Measurements from ENCODE around the gene SERPINH1. TPM values are rescaled to one million over a fixed set of nuclear protein-coding genes. Genes with fewer than 3 reads are reported as not detected.

Gene SERPINH1
- total RNA-seq, 2 experiments from 2014 or later, result 8.1 to 10.6 TPM

DNA sequence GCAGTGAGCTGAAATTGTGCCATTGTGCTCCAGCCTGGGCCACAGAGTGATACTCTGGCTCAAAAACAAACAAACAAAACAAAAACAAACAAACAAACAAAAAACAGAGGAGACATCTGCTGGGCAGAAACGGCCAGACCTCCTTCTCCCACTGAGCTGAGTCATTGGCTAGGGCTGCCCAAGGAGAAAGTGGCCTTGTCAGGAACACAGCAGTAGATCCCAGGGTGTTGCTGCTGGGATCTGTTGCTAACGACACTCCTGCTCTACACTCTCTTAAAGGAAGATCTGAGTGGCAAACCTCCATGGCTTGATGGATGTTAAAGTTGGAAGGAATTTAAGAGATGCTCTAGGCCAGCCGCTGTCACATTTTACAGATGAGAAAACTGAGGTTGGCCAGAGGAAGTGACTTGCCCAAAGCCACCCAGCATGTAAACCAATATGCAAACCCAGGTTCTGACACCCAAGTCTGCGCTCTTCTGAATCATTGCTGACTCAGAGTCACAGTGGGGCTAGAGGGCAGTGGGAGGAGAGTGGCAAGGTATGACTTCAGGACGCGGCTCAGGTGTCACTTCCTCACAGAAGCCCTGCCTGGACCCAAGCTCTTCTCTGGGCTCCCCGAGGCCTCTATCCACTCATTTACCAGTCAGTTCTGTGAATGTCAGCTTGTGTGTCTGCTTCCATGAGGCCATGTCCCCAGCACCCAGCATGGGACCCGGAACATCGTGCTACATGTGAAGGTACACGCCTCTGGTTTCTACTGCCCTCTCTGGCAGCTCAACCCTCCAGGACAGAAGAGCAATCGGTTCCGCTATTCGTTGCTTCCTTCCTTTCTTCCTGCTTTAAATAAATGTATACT, 25.0 kb upstream of the SERPINH1 start:
- CTCF ChIA-PET, result interaction anchor here (0.8 to 11.4 kb wide), 13 partner anchors 9 to 296 kb away, joined by 3 to 212 read pairs (median 4); partner anchors contain the start of gene GDPD5
- H3K4me1 Mint-ChIP-seq, result peaks cover 53% of the 10 kb centered on the region
- peak; percentile 87 for DNase-seq

GRCh38 chr11:75537740-75538139, 24.3 kb upstream of the SERPINH1 start:
- Mint-ChIP-seq H3K27ac (peak overlapping the region; percentile 71), H3K4me3 (no peak overlapping the region)

More for the DNA sequence above, 25.0 kb upstream of the SERPINH1 start:
- Mint-ChIP-seq H3K27me3 (peaks cover 10% of the 10 kb centered on the region), H3K4me3 (no peak overlapping the region), H3K36me3 (no peaks in the 10 kb centered on the region), H3K27ac (peak overlapping the region; percentile 71), H3K9me3 (ENCODE audit: low read depth) (no peaks in the 10 kb centered on the region)
- peak; percentile 89 for ATAC-seq

DNA sequence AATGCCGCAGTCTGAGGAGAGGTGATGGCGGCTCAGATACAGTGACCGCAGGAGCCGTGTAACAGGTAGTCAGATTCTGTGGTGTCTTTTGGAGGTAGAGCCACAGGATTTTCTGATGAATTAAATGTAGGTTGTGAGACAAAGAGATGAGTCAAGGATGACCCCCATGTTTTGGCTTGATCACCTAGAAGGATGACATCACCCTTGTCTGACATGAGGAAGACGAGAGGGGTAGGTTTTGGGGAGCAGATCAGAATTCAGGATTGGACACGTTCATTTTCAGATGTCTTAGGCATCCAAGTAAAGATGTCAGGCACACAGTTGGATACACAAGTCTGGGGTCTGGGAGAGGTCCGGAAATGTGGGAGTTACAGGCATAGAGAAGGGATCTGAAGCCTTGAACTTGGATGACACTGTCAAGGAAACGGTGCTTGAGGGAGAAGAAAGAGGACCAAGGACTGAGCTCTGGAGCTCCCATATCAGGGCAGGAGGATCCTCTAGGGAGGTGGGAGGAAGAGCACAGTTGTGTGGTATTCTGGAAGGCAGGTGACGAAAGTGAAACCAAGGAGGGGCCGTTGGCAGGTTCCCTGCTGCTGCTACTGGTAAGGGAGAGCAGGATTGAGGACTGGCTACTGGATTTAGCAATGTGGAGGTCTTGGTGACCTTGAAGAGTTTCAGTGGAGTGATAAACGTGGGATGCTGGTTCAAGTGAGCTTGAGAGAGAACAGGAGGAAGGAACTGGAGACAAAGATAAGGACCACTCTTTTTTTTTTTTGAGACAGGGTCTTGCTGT, 23.7 kb upstream of the SERPINH1 start:
- Mint-ChIP-seq H3K27ac (peak overlapping the region; percentile 1), H3K27me3 (peaks cover 10% of the 10 kb centered on the region), H3K9me3 (ENCODE audit: low read depth) (no peaks in the 10 kb centered on the region), H3K36me3 (no peaks in the 10 kb centered on the region), H3K4me1 (peaks cover 49% of the 10 kb centered on the region), H3K4me3 (no peak overlapping the region)
- CTCF ChIA-PET, result interaction anchor here (0.7 to 2.2 kb wide), 3 partner anchors 37 to 261 kb away, joined by 3 to 6 read pairs (median 4); no protein-coding TSS in a partner anchor
- ATAC-seq (no peak), DNase-seq (no peak)

More at GRCh38 chr11:75537740-75538139, 24.3 kb upstream of the SERPINH1 start:
- Mint-ChIP-seq H3K36me3 (no peaks in the 10 kb centered on the region), H3K9me3 (ENCODE audit: low read depth) (no peaks in the 10 kb centered on the region), H3K27me3 (peaks cover 10% of the 10 kb centered on the region), H3K4me1 (peaks cover 49% of the 10 kb centered on the region)
- DNase-seq, result no peak
- ATAC-seq, result no peak
- CTCF ChIA-PET, result interaction anchor here (0.8 to 11.4 kb wide), 8 partner anchors 11 to 296 kb away, joined by 3 to 212 read pairs (median 4); no protein-coding TSS in a partner anchor

- CTCF ChIA-PET, result interaction anchor here (0.7 to 2.2 kb wide), 2 partner anchors 94 to 262 kb away, joined by 3 to 6 read pairs; no protein-coding TSS in a partner anchor
- ATAC-seq (no peak), DNase-seq (no peak)
- H3K27ac Mint-ChIP-seq, result no peak overlapping the region
- H3K4me3 Mint-ChIP-seq, result no peak overlapping the region
- no peaks in the 10 kb centered on the region for H3K9me3 Mint-ChIP-seq (ENCODE audit: low read depth)
- H3K4me1 Mint-ChIP-seq, result peaks cover 39% of the 10 kb centered on the region
- no peaks in the 10 kb centered on the region for H3K36me3 Mint-ChIP-seq
- peaks cover 10% of the 10 kb centered on the region for H3K27me3 Mint-ChIP-seq
Measured at GRCh38 chr11:75539459-75540334, 22.4 kb upstream of the SERPINH1 start.

GRCh38 chr11:75541193-75542087, 20.6 kb upstream of the SERPINH1 start:
- H3K27me3 Mint-ChIP-seq, result peaks cover 19% of the 10 kb centered on the region
- DNase-seq, result no peak
- no peak overlapping the region for H3K4me3 Mint-ChIP-seq
- H3K36me3 Mint-ChIP-seq, result no peaks in the 10 kb centered on the region
- no peak for ATAC-seq
- CTCF ChIA-PET, result no interaction called here
- H3K9me3 Mint-ChIP-seq (ENCODE audit: low read depth), result no peaks in the 10 kb centered on the region
- no peak overlapping the region for H3K27ac Mint-ChIP-seq
- H3K4me1 Mint-ChIP-seq, result peaks cover 23% of the 10 kb centered on the region

- DNase-seq (no peak), ATAC-seq (no peak)
- H3K36me3 Mint-ChIP-seq, result no peaks in the 10 kb centered on the region
- peaks cover 16% of the 10 kb centered on the region for H3K4me1 Mint-ChIP-seq
- H3K9me3 Mint-ChIP-seq (ENCODE audit: low read depth), result no peaks in the 10 kb centered on the region
- CTCF ChIA-PET, result interaction anchor here (1.5 kb wide), 1 partner anchor 10 kb away, joined by 3 read pairs; no protein-coding TSS in a partner anchor
- no peak overlapping the region for H3K4me3 Mint-ChIP-seq
- peaks cover 22% of the 10 kb centered on the region for H3K27me3 Mint-ChIP-seq
- H3K27ac Mint-ChIP-seq, result no peak overlapping the region
Measured at GRCh38 chr11:75542088-75542438, 20.0 kb upstream of the SERPINH1 start.

- H3K4me1 Mint-ChIP-seq, result peaks cover 2% of the 10 kb centered on the region
- no peaks in the 10 kb centered on the region for H3K36me3 Mint-ChIP-seq
- CTCF ChIA-PET, result interaction anchor here (0.7 kb wide), 1 partner anchor 22 kb away, joined by 3 read pairs; no protein-coding TSS in a partner anchor
- no peak overlapping the region for H3K27ac Mint-ChIP-seq
- H3K9me3 Mint-ChIP-seq (ENCODE audit: low read depth), result no peaks in the 10 kb centered on the region
- no peak for DNase-seq
- H3K4me3 Mint-ChIP-seq, result no peak overlapping the region
- H3K27me3 Mint-ChIP-seq, result peaks cover 15% of the 10 kb centered on the region
- no peak for ATAC-seq
Measured at GRCh38 chr11:75543806-75544205, 18.2 kb upstream of the SERPINH1 start.

DNA sequence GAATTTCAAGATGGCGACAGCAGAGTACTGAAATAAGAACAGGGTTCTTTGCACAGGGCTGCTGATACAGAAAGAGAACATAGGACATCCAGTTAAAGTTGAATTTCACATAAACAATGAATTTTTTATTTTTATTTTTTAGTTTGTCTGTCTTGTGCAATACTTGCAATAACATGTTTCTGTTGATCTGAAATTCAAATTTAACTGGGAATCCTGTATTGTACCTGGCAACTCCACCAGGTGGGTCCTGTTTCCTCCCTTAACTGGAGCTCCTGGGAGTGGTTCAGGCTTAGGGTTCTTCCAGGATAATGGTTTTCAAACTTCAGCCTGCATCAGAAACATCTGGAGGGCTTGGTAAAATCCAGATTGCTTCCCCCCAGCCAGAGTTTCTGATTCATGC, 14.9 kb upstream of the SERPINH1 start:
- Mint-ChIP-seq H3K27ac (no peak overlapping the region), H3K4me1 (peaks cover 8% of the 10 kb centered on the region), H3K4me3 (no peak overlapping the region), H3K9me3 (ENCODE audit: low read depth) (no peaks in the 10 kb centered on the region), H3K27me3 (peaks cover 11% of the 10 kb centered on the region), H3K36me3 (no peaks in the 10 kb centered on the region)
- ATAC-seq (no peak), DNase-seq (no peak)
- CTCF ChIA-PET, result interaction anchor here (1.0 to 2.6 kb wide), 10 partner anchors 10 to 102 kb away, joined by 3 to 15 read pairs (median 4); partner anchors contain the start of gene SERPINH1

GRCh38 chr11:75547617-75548058, 14.4 kb upstream of the SERPINH1 start:
- Mint-ChIP-seq H3K4me1 (peaks cover 8% of the 10 kb centered on the region), H3K36me3 (no peaks in the 10 kb centered on the region), H3K27ac (no peak overlapping the region), H3K4me3 (no peak overlapping the region), H3K9me3 (ENCODE audit: low read depth) (no peaks in the 10 kb centered on the region), H3K27me3 (peaks cover 11% of the 10 kb centered on the region)
- ATAC-seq, result peak; percentile 67
- DNase-seq, result peak; percentile 56
- CTCF ChIA-PET, result interaction anchor here (1.0 to 2.6 kb wide), 10 partner anchors 14 to 102 kb away, joined by 3 to 15 read pairs (median 4); partner anchors contain the start of gene SERPINH1

GRCh38 chr11:75548595-75549272, 13.3 kb upstream of the SERPINH1 start:
- no peaks in the 10 kb centered on the region for H3K36me3 Mint-ChIP-seq
- CTCF ChIA-PET, result interaction anchor here (0.6 to 2.6 kb wide), 11 partner anchors 11 to 67 kb away, joined by 3 to 13 read pairs (median 3); no protein-coding TSS in a partner anchor
- no peak overlapping the region for H3K27ac Mint-ChIP-seq
- ATAC-seq (no peak), DNase-seq (no peak)
- no peaks in the 10 kb centered on the region for H3K9me3 Mint-ChIP-seq (ENCODE audit: low read depth)
- no peak overlapping the region for H3K4me3 Mint-ChIP-seq
- peaks cover 8% of the 10 kb centered on the region for H3K4me1 Mint-ChIP-seq
- H3K27me3 Mint-ChIP-seq, result peaks cover 11% of the 10 kb centered on the region

GRCh38 chr11:75549370-75549958, 12.6 kb upstream of the SERPINH1 start:
- DNase-seq (no peak), ATAC-seq (no peak)
- H3K27me3 Mint-ChIP-seq, result peaks cover 11% of the 10 kb centered on the region
- no peaks in the 10 kb centered on the region for H3K9me3 Mint-ChIP-seq (ENCODE audit: low read depth)
- peaks cover 8% of the 10 kb centered on the region for H3K4me1 Mint-ChIP-seq
- H3K4me3 Mint-ChIP-seq, result no peak overlapping the region
- H3K36me3 Mint-ChIP-seq, result no peaks in the 10 kb centered on the region
- no peak overlapping the region for H3K27ac Mint-ChIP-seq
- CTCF ChIA-PET, result interaction anchor here (0.8 to 2.6 kb wide), 8 partner anchors 12 to 50 kb away, joined by 3 to 13 read pairs (median 5); no protein-coding TSS in a partner anchor

Data from activated CD8-positive, alpha-beta memory T cell treated with anti-CD3 and anti-CD28 coated beads, Interleukin-2, amount 10 ng/mL, durations not matched to agents 7 days and 5 days (primary cell).